Caco-2 (cell line): ENCODE results near the gene KNCN. TPM values are rescaled to one million over a fixed set of nuclear protein-coding genes. Genes with fewer than 3 reads are reported as not detected.

Experiments used
- BruUV-seq: library from RNA; stranded (reverse); fragments of 400-500 nt; replicated peaks from 2 replicates; lab custom pipeline; 2021; lab: Mats Ljungman, UMichigan
- CTCF ChIA-PET: fragments of 300-600 bp; sonication (Branson Sonifier 250); formaldehyde crosslinking; loops from one replicate; lab custom pipeline; 2022; ENCODE audit warnings: antibody characterized with exemption; lab: Charles Lee
- POLR2A ChIA-PET: fragments of 300-600 bp; sonication (Branson Sonifier 250); formaldehyde crosslinking; loops from one replicate; lab custom pipeline; 2022; ENCODE audit warnings: antibody characterized with exemption; lab: Charles Lee
- DNase-seq, 2 experiments: peaks; one replicate each; pipeline versions ENCODE4 v3.0.0 to v3.0.0-alpha.2; 2020 to 2022
- H3K27me3 ChIP-seq: replicated peaks from 2 replicates; pipeline ENCODE4 v1.6.0; 2011; ENCODE audit warnings: low read length; ENCODE audit not compliant: control insufficient read depth, insufficient read depth
- H3K36me3 ChIP-seq: 2 replicates; pipeline ENCODE4 v1.5.1; 2011; ENCODE audit warnings: low read length; ENCODE audit not compliant: control insufficient read depth, insufficient read depth
- H3K4me1 ChIP-seq: fragments of 250-450 bp; sonication (Bioruptor Pico); 2 replicates; pipeline ENCODE4 v1.5.1; 2020; ENCODE audit warnings: mild to moderate bottlenecking
- H3K4me3 ChIP-seq: 2 replicates; pipeline ENCODE4 v1.5.1; 2011; ENCODE audit warnings: low read depth, mild to moderate bottlenecking, control low read depth, low read length
- H3K9me3 ChIP-seq: fragments of 250-450 bp; sonication (Bioruptor Pico); 2 replicates; pipeline ENCODE4 v1.5.1; 2020; ENCODE audit warnings: mild to moderate bottlenecking, moderate library complexity
- H3K27ac Mint-ChIP-seq: one replicate; pipeline ENCODE4 v1.8.0; 2022; ENCODE audit warnings: mixed read lengths; ENCODE audit not compliant: unreplicated experiment
- H3K27me3 Mint-ChIP-seq: one replicate; pipeline ENCODE4 v1.8.0; 2022; ENCODE audit warnings: mixed read lengths; ENCODE audit not compliant: insufficient read depth, unreplicated experiment
- H3K36me3 Mint-ChIP-seq: one replicate; pipeline ENCODE4 v1.8.0; 2022; ENCODE audit warnings: mild to moderate bottlenecking, mixed read lengths; ENCODE audit not compliant: insufficient read depth, unreplicated experiment
- H3K4me1 Mint-ChIP-seq: one replicate; pipeline ENCODE4 v1.8.0; 2022; ENCODE audit warnings: low read depth, mixed read lengths; ENCODE audit not compliant: unreplicated experiment
- H3K4me3 Mint-ChIP-seq: one replicate; pipeline ENCODE4 v1.8.0; 2022; ENCODE audit warnings: mild to moderate bottlenecking, moderate library complexity, mixed read lengths; ENCODE audit not compliant: unreplicated experiment
- H3K9me3 Mint-ChIP-seq: one replicate; pipeline ENCODE4 v1.8.0; 2022; ENCODE audit warnings: mixed read lengths; ENCODE audit not compliant: unreplicated experiment
- CTCF ChIP-seq, 2 experiments: fragments of 200-600 bp in 1 of 2; IDR thresholded peaks; 1 replicate in 1 of 2; 2 replicates in 1 of 2; pipeline versions ENCODE4 v1.5.1 to v1.8.0; 2011 to 2022; ENCODE audit warnings: antibody characterized with exemption in 1 of 2, control low read depth in 1 of 2, inconsistent platforms in 1 of 2, low read depth in 1 of 2, low read length in 1 of 2, mild to moderate bottlenecking in 1 of 2, moderate library complexity in 1 of 2; ENCODE audit not compliant: insufficient read depth in 1 of 2, severe bottlenecking in 1 of 2, unreplicated experiment in 1 of 2
- intact Hi-C: fragments of 100-400 bp; cut with micrococcal nuclease; formaldehyde crosslinking; loops from one replicate; pipeline ENCODE4 v1.10.0; 2022; ENCODE audit not compliant: unreplicated experiment
- total RNA-seq: library from RNA; stranded (reverse); gene quantifications from 2 replicates; pipeline ENCODE4 v1.2.3, GENCODE V29; 2022

KNCN gene
- total RNA-seq, 1 experiment from 2014 or later: not detected

- Histone ChIP-seq H3K4me3 (no peak overlapping the region), H3K4me1 (no peaks in the 10 kb centered on the region), H3K9me3 (no peaks in the 10 kb centered on the region), H3K36me3 (no peaks in the 10 kb centered on the region; the same call in 1 of the 2 replicates), H3K27me3 (no peaks in the 10 kb centered on the region)
- TF ChIP-seq CTCF (IDR thresholded peaks at IDR 0.05; ENCODE audit: insufficient read depth in 1 of 2, low read depth in 1 of 2, low read length in 1 of 2, severe bottlenecking in 1 of 2, unreplicated experiment in 1 of 2): no peak
- ChIA-PET CTCF (no interaction called here), POLR2A (no interaction called here)
- intact Hi-C loops: no loop called here
- Mint-ChIP-seq H3K9me3 (no peaks in the 10 kb centered on the region), H3K36me3 (peaks cover 8% of the 10 kb centered on the region), H3K27ac (no peak overlapping the region), H3K4me3 (no peak overlapping the region), H3K4me1 (no peaks in the 10 kb centered on the region), H3K27me3 (no peaks in the 10 kb centered on the region)
- DNase-seq: no peak
- no TSS peak for BruUV-seq
These were observed 25.1 kb upstream of the KNCN start for GRCh38 chr1:46576596-46576995.

GRCh38 chr1:46575778-46576177 lies 24.3 kb upstream of the KNCN start:
- ChIA-PET POLR2A (no interaction called here), CTCF (no interaction called here)
- H3K27me3 ChIP-seq: no peaks in the 10 kb centered on the region
- no peak overlapping the region for H3K4me3 ChIP-seq
- intact Hi-C loops: no loop called here
- Mint-ChIP-seq H3K36me3 (peaks cover 8% of the 10 kb centered on the region), H3K27ac (no peak overlapping the region), H3K4me1 (no peaks in the 10 kb centered on the region), H3K27me3 (no peaks in the 10 kb centered on the region), H3K4me3 (no peak overlapping the region), H3K9me3 (no peaks in the 10 kb centered on the region)
- DNase-seq: no peak
- BruUV-seq: no TSS peak
- no peaks in the 10 kb centered on the region for H3K9me3 ChIP-seq
- H3K4me1 ChIP-seq: no peaks in the 10 kb centered on the region
- no peaks in the 10 kb centered on the region; the same call in 1 of the 2 replicates for H3K36me3 ChIP-seq
- no peak for TF ChIP-seq CTCF (IDR thresholded peaks at IDR 0.05; ENCODE audit: insufficient read depth in 1 of 2, low read depth in 1 of 2, low read length in 1 of 2, severe bottlenecking in 1 of 2, unreplicated experiment in 1 of 2)

GRCh38 chr1:46575300-46575699 lies 23.9 kb upstream of the KNCN start:
- Histone ChIP-seq H3K9me3 (no peaks in the 10 kb centered on the region), H3K27me3 (no peaks in the 10 kb centered on the region), H3K4me1 (no peaks in the 10 kb centered on the region), H3K4me3 (no peak overlapping the region), H3K36me3 (no peaks in the 10 kb centered on the region; the same call in 1 of the 2 replicates)
- H3K4me1 Mint-ChIP-seq: no peaks in the 10 kb centered on the region
- no peak for DNase-seq
- ChIA-PET CTCF (no interaction called here), POLR2A (no interaction called here)
- BruUV-seq: no TSS peak
- no peaks in the 10 kb centered on the region for H3K27me3 Mint-ChIP-seq
- peaks cover 8% of the 10 kb centered on the region for H3K36me3 Mint-ChIP-seq
- no peak overlapping the region for H3K4me3 Mint-ChIP-seq
- no peaks in the 10 kb centered on the region for H3K9me3 Mint-ChIP-seq
- TF ChIP-seq CTCF (IDR thresholded peaks at IDR 0.05; ENCODE audit: insufficient read depth in 1 of 2, low read depth in 1 of 2, low read length in 1 of 2, severe bottlenecking in 1 of 2, unreplicated experiment in 1 of 2): no peak
- H3K27ac Mint-ChIP-seq: no peak overlapping the region
- intact Hi-C loops: no loop called here
